ENCODE data around the gene WIPF3.

Gene WIPF3

GRCh38 chr7:29860186-29860585 is 53.9 kb downstream of the WIPF3 start:
- Histone ChIP-seq H3K4me3 (ENCODE audit: low read depth, low read length) (no peak overlapping the region), H3K4me1 (ENCODE audit: control insufficient read depth, insufficient read depth, low read length) (peaks cover 4% of the 10 kb centered on the region), H3K9ac (ENCODE audit: low read depth, low read length) (no peak overlapping the region), H3K36me3 (ENCODE audit: control insufficient read depth, insufficient read depth, low read length) (no peaks in the 10 kb centered on the region), H3K27me3 (ENCODE audit: control insufficient read depth, insufficient read depth, low read length) (no peaks in the 10 kb centered on the region), H3K9me3 (ENCODE audit: control insufficient read depth, insufficient read depth, low read length) (no peaks in the 10 kb centered on the region), H3K27ac (ENCODE audit: low read depth, low read length) (no peak overlapping the region)

GRCh38 chr7:29861884-29862283 is 55.6 kb downstream of the WIPF3 start:
- Histone ChIP-seq H3K4me3 (ENCODE audit: low read depth, low read length) (no peak overlapping the region), H3K36me3 (ENCODE audit: control insufficient read depth, insufficient read depth, low read length) (no peaks in the 10 kb centered on the region), H3K4me1 (ENCODE audit: control insufficient read depth, insufficient read depth, low read length) (no peaks in the 10 kb centered on the region), H3K9ac (ENCODE audit: low read depth, low read length) (no peak overlapping the region), H3K9me3 (ENCODE audit: control insufficient read depth, insufficient read depth, low read length) (no peaks in the 10 kb centered on the region), H3K27ac (ENCODE audit: low read depth, low read length) (no peak overlapping the region), H3K27me3 (ENCODE audit: control insufficient read depth, insufficient read depth, low read length) (no peaks in the 10 kb centered on the region)

GRCh38 chr7:29864656-29865055 is 58.3 kb downstream of the WIPF3 start:
- Histone ChIP-seq H3K4me1 (ENCODE audit: control insufficient read depth, insufficient read depth, low read length) (no peaks in the 10 kb centered on the region), H3K9ac (ENCODE audit: low read depth, low read length) (no peak overlapping the region), H3K4me3 (ENCODE audit: low read depth, low read length) (no peak overlapping the region), H3K36me3 (ENCODE audit: control insufficient read depth, insufficient read depth, low read length) (no peaks in the 10 kb centered on the region), H3K27ac (ENCODE audit: low read depth, low read length) (no peak overlapping the region), H3K9me3 (ENCODE audit: control insufficient read depth, insufficient read depth, low read length) (no peaks in the 10 kb centered on the region), H3K27me3 (ENCODE audit: control insufficient read depth, insufficient read depth, low read length) (no peaks in the 10 kb centered on the region)

- H3K4me1 ChIP-seq (ENCODE audit: control insufficient read depth, insufficient read depth, low read length) = no peaks in the 10 kb centered on the region
- H3K27me3 ChIP-seq (ENCODE audit: control insufficient read depth, insufficient read depth, low read length) = no peaks in the 10 kb centered on the region
- H3K4me3 ChIP-seq (ENCODE audit: low read depth, low read length) = no peak overlapping the region
- H3K36me3 ChIP-seq (ENCODE audit: control insufficient read depth, insufficient read depth, low read length) = no peaks in the 10 kb centered on the region
- no peak overlapping the region for H3K9ac ChIP-seq (ENCODE audit: low read depth, low read length)
- no peaks in the 10 kb centered on the region for H3K9me3 ChIP-seq (ENCODE audit: control insufficient read depth, insufficient read depth, low read length)
- no peak overlapping the region for H3K27ac ChIP-seq (ENCODE audit: low read depth, low read length)
Observed at GRCh38 chr7:29865526-29865925, 59.2 kb downstream of the WIPF3 start.

GRCh38 chr7:29866490-29866930 is 60.2 kb downstream of the WIPF3 start:
- Histone ChIP-seq H3K36me3 (ENCODE audit: control insufficient read depth, insufficient read depth, low read length) (no peaks in the 10 kb centered on the region), H3K9ac (ENCODE audit: low read depth, low read length) (no peak overlapping the region), H3K27ac (ENCODE audit: low read depth, low read length) (no peak overlapping the region), H3K4me3 (ENCODE audit: low read depth, low read length) (no peak overlapping the region), H3K27me3 (ENCODE audit: control insufficient read depth, insufficient read depth, low read length) (no peaks in the 10 kb centered on the region), H3K4me1 (ENCODE audit: control insufficient read depth, insufficient read depth, low read length) (0 out of 2 replicates have a peak, but pooled peaks cover 3% of the 10 kb centered on the region), H3K9me3 (ENCODE audit: control insufficient read depth, insufficient read depth, low read length) (no peaks in the 10 kb centered on the region)

GRCh38 chr7:29871787-29872398 is 65.6 kb downstream of the WIPF3 start:
- Histone ChIP-seq H3K27me3 (ENCODE audit: control insufficient read depth, insufficient read depth, low read length) (no peaks in the 10 kb centered on the region), H3K36me3 (ENCODE audit: control insufficient read depth, insufficient read depth, low read length) (no peaks in the 10 kb centered on the region), H3K4me3 (ENCODE audit: low read depth, low read length) (no peak overlapping the region), H3K27ac (ENCODE audit: low read depth, low read length) (no peak overlapping the region), H3K9ac (ENCODE audit: low read depth, low read length) (no peak overlapping the region), H3K4me1 (ENCODE audit: control insufficient read depth, insufficient read depth, low read length) (0 out of 2 replicates have a peak, but pooled peaks cover 3% of the 10 kb centered on the region), H3K9me3 (ENCODE audit: control insufficient read depth, insufficient read depth, low read length) (no peaks in the 10 kb centered on the region)

- H3K27ac ChIP-seq (ENCODE audit: low read depth, low read length) = no peak overlapping the region
- H3K36me3 ChIP-seq (ENCODE audit: control insufficient read depth, insufficient read depth, low read length) = no peaks in the 10 kb centered on the region
- no peaks in the 10 kb centered on the region for H3K27me3 ChIP-seq (ENCODE audit: control insufficient read depth, insufficient read depth, low read length)
- H3K9ac ChIP-seq (ENCODE audit: low read depth, low read length) = no peak overlapping the region
- H3K4me1 ChIP-seq (ENCODE audit: control insufficient read depth, insufficient read depth, low read length) = 0 out of 2 replicates have a peak, but pooled peaks cover 3% of the 10 kb centered on the region
- H3K4me3 ChIP-seq (ENCODE audit: low read depth, low read length) = no peak overlapping the region
- no peaks in the 10 kb centered on the region for H3K9me3 ChIP-seq (ENCODE audit: control insufficient read depth, insufficient read depth, low read length)
Observed at GRCh38 chr7:29873644-29874294, 67.5 kb downstream of the WIPF3 start.

- Histone ChIP-seq H3K4me3 (ENCODE audit: low read depth, low read length) (no peak overlapping the region), H3K27ac (ENCODE audit: low read depth, low read length) (no peak overlapping the region), H3K4me1 (ENCODE audit: control insufficient read depth, insufficient read depth, low read length) (0 out of 2 replicates have a peak, but pooled peaks cover 3% of the 10 kb centered on the region), H3K9ac (ENCODE audit: low read depth, low read length) (no peak overlapping the region), H3K9me3 (ENCODE audit: control insufficient read depth, insufficient read depth, low read length) (no peaks in the 10 kb centered on the region), H3K27me3 (ENCODE audit: control insufficient read depth, insufficient read depth, low read length) (no peaks in the 10 kb centered on the region), H3K36me3 (ENCODE audit: control insufficient read depth, insufficient read depth, low read length) (no peaks in the 10 kb centered on the region)
Observed at GRCh38 chr7:29875741-29876140, 69.4 kb downstream of the WIPF3 start.

GRCh38 chr7:29877196-29877595 is 70.9 kb downstream of the WIPF3 start:
- Histone ChIP-seq H3K36me3 (ENCODE audit: control insufficient read depth, insufficient read depth, low read length) (no peaks in the 10 kb centered on the region), H3K9ac (ENCODE audit: low read depth, low read length) (no peak overlapping the region), H3K27ac (ENCODE audit: low read depth, low read length) (no peak overlapping the region), H3K4me1 (ENCODE audit: control insufficient read depth, insufficient read depth, low read length) (peaks cover 8% of the 10 kb centered on the region), H3K27me3 (ENCODE audit: control insufficient read depth, insufficient read depth, low read length) (no peaks in the 10 kb centered on the region), H3K4me3 (ENCODE audit: low read depth, low read length) (no peak overlapping the region), H3K9me3 (ENCODE audit: control insufficient read depth, insufficient read depth, low read length) (no peaks in the 10 kb centered on the region)

- Histone ChIP-seq H3K27ac (ENCODE audit: low read depth, low read length) (no peak overlapping the region), H3K9me3 (ENCODE audit: control insufficient read depth, insufficient read depth, low read length) (no peaks in the 10 kb centered on the region), H3K36me3 (ENCODE audit: control insufficient read depth, insufficient read depth, low read length) (no peaks in the 10 kb centered on the region), H3K9ac (ENCODE audit: low read depth, low read length) (no peak overlapping the region), H3K27me3 (ENCODE audit: control insufficient read depth, insufficient read depth, low read length) (no peaks in the 10 kb centered on the region), H3K4me3 (ENCODE audit: low read depth, low read length) (no peak overlapping the region), H3K4me1 (ENCODE audit: control insufficient read depth, insufficient read depth, low read length) (peaks cover 18% of the 10 kb centered on the region)
Observed at GRCh38 chr7:29878081-29878688, 71.9 kb downstream of the WIPF3 start.

GRCh38 chr7:29879609-29880008 is 73.3 kb downstream of the WIPF3 start:
- Histone ChIP-seq H3K36me3 (ENCODE audit: control insufficient read depth, insufficient read depth, low read length) (no peaks in the 10 kb centered on the region), H3K4me1 (ENCODE audit: control insufficient read depth, insufficient read depth, low read length) (peaks cover 25% of the 10 kb centered on the region), H3K9ac (ENCODE audit: low read depth, low read length) (no peak overlapping the region)

More at GRCh38 chr7:29879609-29880008, 73.3 kb downstream of the WIPF3 start:
- H3K9me3 ChIP-seq (ENCODE audit: control insufficient read depth, insufficient read depth, low read length) = no peaks in the 10 kb centered on the region
- H3K4me3 ChIP-seq (ENCODE audit: low read depth, low read length) = no peak overlapping the region
- no peaks in the 10 kb centered on the region for H3K27me3 ChIP-seq (ENCODE audit: control insufficient read depth, insufficient read depth, low read length)
- no peak overlapping the region for H3K27ac ChIP-seq (ENCODE audit: low read depth, low read length)

All from HUES48 (cell line).